IPS-11a (cell line): ENCODE measurements around the gene PTPN13.

ENCODE experiments used
- H3K4me3 ChIP-seq: one replicate; pipeline ENCODE4 v1.5.1; 2013; ENCODE audit warnings: low read depth, low read length, control low read depth

The PTPN13 gene

GRCh38 chr4:86592553-86593249 is 1.4 kb upstream of the PTPN13 start:
- H3K4me3 ChIP-seq: peak overlapping the region; percentile 60

GRCh38 chr4:86594559-86595425 is 677 bp downstream of the PTPN13 start:
- H3K4me3 ChIP-seq: peak overlapping the region; percentile 95

- H3K4me3 ChIP-seq: peak overlapping the region; percentile 95
These were observed 1.3 kb downstream of the PTPN13 start for GRCh38 chr4:86595426-86595805.

GRCh38 chr4:86596807-86597206 is 2.7 kb downstream of the PTPN13 start:
- no peak overlapping the region for H3K4me3 ChIP-seq

- no peak overlapping the region for H3K4me3 ChIP-seq
These were observed 6.0 kb downstream of the PTPN13 start for GRCh38 chr4:86600007-86600653.

- no peak overlapping the region for H3K4me3 ChIP-seq
These were observed 9.3 kb downstream of the PTPN13 start for GRCh38 chr4:86603311-86603885.

GRCh38 chr4:86606809-86607208 is 12.7 kb downstream of the PTPN13 start:
- no peak overlapping the region for H3K4me3 ChIP-seq

GRCh38 chr4:86608757-86609375 is 14.8 kb downstream of the PTPN13 start:
- H3K4me3 ChIP-seq: no peak overlapping the region

GRCh38 chr4:86611757-86612156 is 17.6 kb downstream of the PTPN13 start:
- H3K4me3 ChIP-seq: no peak overlapping the region

- H3K4me3 ChIP-seq: no peak overlapping the region
These were observed 19.6 kb downstream of the PTPN13 start for GRCh38 chr4:86613734-86614133.

- no peak overlapping the region for H3K4me3 ChIP-seq
These were observed 20.8 kb downstream of the PTPN13 start for GRCh38 chr4:86614865-86615264.

GRCh38 chr4:86615501-86615900 is 21.4 kb downstream of the PTPN13 start:
- H3K4me3 ChIP-seq: no peak overlapping the region

GRCh38 chr4:86619656-86620055 is 25.5 kb downstream of the PTPN13 start:
- no peak overlapping the region for H3K4me3 ChIP-seq

GRCh38 chr4:86621435-86621834 is 27.3 kb downstream of the PTPN13 start:
- H3K4me3 ChIP-seq: no peak overlapping the region

GRCh38 chr4:86626066-86626465 is 32.0 kb downstream of the PTPN13 start:
- H3K4me3 ChIP-seq: no peak overlapping the region

- no peak overlapping the region for H3K4me3 ChIP-seq
These were observed 33.5 kb downstream of the PTPN13 start for GRCh38 chr4:86627462-86628135.

GRCh38 chr4:86630629-86631028 is 36.5 kb downstream of the PTPN13 start:
- H3K4me3 ChIP-seq: no peak overlapping the region

GRCh38 chr4:86631166-86631565 is 37.1 kb downstream of the PTPN13 start:
- H3K4me3 ChIP-seq: no peak overlapping the region

- H3K4me3 ChIP-seq: no peak overlapping the region
These were observed 39.7 kb downstream of the PTPN13 start for GRCh38 chr4:86633854-86634253.

GRCh38 chr4:86640469-86640868 is 46.4 kb downstream of the PTPN13 start:
- no peak overlapping the region for H3K4me3 ChIP-seq
